ENCODE data around the gene NYAP2. TPM values are rescaled to one million over a fixed set of nuclear protein-coding genes. Genes with fewer than 3 reads are reported as not detected.

The NYAP2 gene
- total RNA-seq, 4 donors from 2014 or later, result 0.14 TPM; not detected in 3

GRCh38 chr2:225600444-225600843 lies 200.9 kb downstream of the NYAP2 start:
- no peak for DNase-seq
- no peak overlapping the region for H3K4me3 ChIP-seq
- TF ChIP-seq POLR2A (IDR thresholded peaks at IDR 0.05) (no peak), EP300 (IDR thresholded peaks at IDR 0.05; ENCODE audit: low read depth) (no peak), POLR2AphosphoS5 (IDR thresholded peaks at IDR 0.05) (no peak), CTCF (IDR thresholded peaks at IDR 0.05) (no peak)
- in situ Hi-C loops (cut with MboI; ENCODE audit: low pct_ligation_motif_present in 1 of 4, low pct_unique_long_range_greater_than_20kb in 1 of 4, low sequenced_read_pairs in 3 of 4) (no loop called here), intact Hi-C loops (cut with DNase I; ENCODE audit: low total_unique reads) (no loop called here)
- no peaks in the 10 kb centered on the region for H3K9me3 ChIP-seq
- H3K36me3 ChIP-seq, result no peaks in the 10 kb centered on the region
- H3K27ac ChIP-seq, result no peak overlapping the region
- H3K27me3 ChIP-seq, result no peaks in the 10 kb centered on the region
- H3K4me1 ChIP-seq, result no peaks in the 10 kb centered on the region

GRCh38 chr2:225600865-225601264 lies 201.4 kb downstream of the NYAP2 start:
- in situ Hi-C loops (cut with MboI; ENCODE audit: low pct_ligation_motif_present in 1 of 4, low pct_unique_long_range_greater_than_20kb in 1 of 4, low sequenced_read_pairs in 3 of 4) (no loop called here), intact Hi-C loops (cut with DNase I; ENCODE audit: low total_unique reads) (no loop called here)
- Histone ChIP-seq H3K27me3 (no peaks in the 10 kb centered on the region), H3K4me1 (no peaks in the 10 kb centered on the region), H3K4me3 (no peak overlapping the region), H3K9me3 (no peaks in the 10 kb centered on the region), H3K36me3 (no peaks in the 10 kb centered on the region), H3K27ac (no peak overlapping the region)
- DNase-seq, result no peak
- WGBS, 2 donors (ENCODE audit: low coverage in 1 of 2), result 89 to 90% methylated on average over 4 of the region's 4 CpGs
- TF ChIP-seq POLR2A (IDR thresholded peaks at IDR 0.05) (no peak), CTCF (IDR thresholded peaks at IDR 0.05) (no peak), EP300 (IDR thresholded peaks at IDR 0.05; ENCODE audit: low read depth) (no peak), POLR2AphosphoS5 (IDR thresholded peaks at IDR 0.05) (no peak)

- H3K4me1 ChIP-seq, result no peaks in the 10 kb centered on the region
Measured at GRCh38 chr2:225602205-225602604, 202.7 kb downstream of the NYAP2 start.

GRCh38 chr2:225608136-225608535 lies 208.6 kb downstream of the NYAP2 start:
- H3K27ac ChIP-seq, result no peak overlapping the region
- no peaks in the 10 kb centered on the region for H3K9me3 ChIP-seq
- H3K4me3 ChIP-seq, result no peak overlapping the region
- H3K4me1 ChIP-seq, result no peaks in the 10 kb centered on the region
- intact Hi-C loops (cut with DNase I; ENCODE audit: low total_unique reads) (no loop called here), in situ Hi-C loops (cut with MboI; ENCODE audit: low pct_ligation_motif_present in 1 of 4, low pct_unique_long_range_greater_than_20kb in 1 of 4, low sequenced_read_pairs in 3 of 4) (no loop called here)
- no peaks in the 10 kb centered on the region for H3K36me3 ChIP-seq
- WGBS, 2 donors (ENCODE audit: low coverage in 1 of 2), result 0 to 40% methylated on average over 1 of the region's 1 CpG
- no peaks in the 10 kb centered on the region for H3K27me3 ChIP-seq
- TF ChIP-seq CTCF (IDR thresholded peaks at IDR 0.05) (no peak), EP300 (IDR thresholded peaks at IDR 0.05; ENCODE audit: low read depth) (no peak), POLR2A (IDR thresholded peaks at IDR 0.05) (no peak), POLR2AphosphoS5 (IDR thresholded peaks at IDR 0.05) (no peak)
- no peak for DNase-seq

More at GRCh38 chr2:225602205-225602604, 202.7 kb downstream of the NYAP2 start:
- H3K36me3 ChIP-seq, result no peaks in the 10 kb centered on the region
- no peaks in the 10 kb centered on the region for H3K27me3 ChIP-seq
- H3K27ac ChIP-seq, result no peak overlapping the region
- DNase-seq, result no peak
- WGBS, 2 donors (ENCODE audit: low coverage in 1 of 2), result 76 to 89% methylated on average over 3 to 4 of the region's 4 CpGs
- no peak overlapping the region for H3K4me3 ChIP-seq
- intact Hi-C loops (cut with DNase I; ENCODE audit: low total_unique reads) (no loop called here), in situ Hi-C loops (cut with MboI; ENCODE audit: low pct_ligation_motif_present in 1 of 4, low pct_unique_long_range_greater_than_20kb in 1 of 4, low sequenced_read_pairs in 3 of 4) (no loop called here)
- TF ChIP-seq POLR2AphosphoS5 (IDR thresholded peaks at IDR 0.05), result no peak
- H3K9me3 ChIP-seq, result no peaks in the 10 kb centered on the region

GRCh38 chr2:225612636-225613035 lies 213.1 kb downstream of the NYAP2 start:
- Histone ChIP-seq H3K27ac (no peak overlapping the region), H3K27me3 (no peaks in the 10 kb centered on the region), H3K4me1 (no peaks in the 10 kb centered on the region), H3K9me3 (no peaks in the 10 kb centered on the region), H3K36me3 (no peaks in the 10 kb centered on the region), H3K4me3 (no peak overlapping the region)
- 67% methylated on average over 1 of the region's 1 CpG; no CpG with 5 or more reads in 1 of the 2 donors for WGBS, 2 donors (ENCODE audit: low coverage in 1 of 2)
- intact Hi-C loops (cut with DNase I; ENCODE audit: low total_unique reads), result no loop called here
- no peak for DNase-seq
- TF ChIP-seq POLR2AphosphoS5 (IDR thresholded peaks at IDR 0.05) (no peak), EP300 (IDR thresholded peaks at IDR 0.05; ENCODE audit: low read depth) (no peak), POLR2A (IDR thresholded peaks at IDR 0.05) (no peak), CTCF (IDR thresholded peaks at IDR 0.05) (no peak)
- in situ Hi-C loops (cut with MboI; ENCODE audit: low pct_ligation_motif_present in 1 of 4, low pct_unique_long_range_greater_than_20kb in 1 of 4, low sequenced_read_pairs in 3 of 4), result no loop called here

Data from transverse colon (tissue), 4 donors.